ENCODE data around the gene GPRASP2. TPM values are rescaled to one million over a fixed set of nuclear protein-coding genes. Genes with fewer than 3 reads are reported as not detected.
A peak's percentile ranks its signal among the peaks of the same experiment; 100 is the strongest.
"Not testable (repeated sequence)": the region's sequence is repeated elsewhere in the genome, so short reads cannot be mapped to it uniquely, and the experiment has no call there.

Gene GPRASP2
- total RNA-seq (2022) (4.0 and 4.9 TPM in 2 replicates), Bru-seq, nascent RNA (percentile 44 among the genes with signal in this experiment), BruChase-seq, experiment 1, labeled RNA remaining after a 6-hour chase (percentile 70 among the genes with signal in this experiment), BruChase-seq, experiment 2, labeled RNA remaining after a 2-hour chase (percentile 55 among the genes with signal in this experiment)
- long read RNA-seq, partial matches to known transcripts = 4 of 11 reads
- long read RNA-seq, other reads (novel, unspliced or antisense) = 7 of 11 reads

DNA sequence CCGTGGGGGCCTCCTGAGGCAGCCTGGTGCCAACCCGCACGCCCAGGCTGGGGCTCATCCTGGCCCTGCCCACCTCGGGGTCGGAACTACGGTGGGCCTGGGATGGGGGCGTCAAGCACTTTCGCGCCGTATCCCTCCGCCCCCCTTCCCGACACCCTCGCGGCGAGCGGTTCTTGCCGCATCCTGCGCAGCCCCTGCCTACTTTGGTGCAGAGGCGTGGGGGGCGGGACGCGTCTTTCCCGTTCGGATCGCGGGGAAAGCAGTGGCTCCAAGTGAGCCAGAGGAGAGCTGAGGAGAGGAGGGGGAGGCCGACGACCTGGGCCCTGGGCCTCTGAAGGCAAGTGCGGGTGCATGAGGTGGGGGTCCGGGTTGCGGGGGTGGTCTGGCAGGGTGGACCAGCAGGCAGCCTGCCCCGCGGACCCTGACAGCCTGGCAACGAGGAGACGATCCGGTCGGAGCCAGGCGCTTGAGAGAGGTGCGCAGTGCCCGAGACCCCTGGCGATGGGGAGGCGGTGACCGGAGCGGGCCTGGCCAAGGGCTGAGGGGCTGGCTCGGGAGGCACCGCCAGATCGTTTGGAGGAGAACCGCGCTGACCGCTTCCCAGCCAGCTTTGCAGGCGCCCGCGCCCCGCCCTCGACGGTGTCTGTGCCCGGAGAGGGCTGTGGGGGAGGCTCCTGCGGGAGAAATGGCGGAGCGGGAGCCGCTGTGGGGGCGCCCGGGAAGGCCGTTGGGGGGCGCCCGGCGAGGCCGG lies at the start of gene GPRASP2:
Gene GPRASP2, plus strand, starts transcription at position 233 of the 751 bp plus-strand sequence. CDS start 2,422 bp downstream, outside the sequence.
- POLR2A ChIA-PET = interaction anchor here (2.1 kb wide), 1 partner anchor 113 kb away, joined by 5 read pairs; the partner anchor contains the start of gene ARMCX5
- intact Hi-C loops (cut with micrococcal nuclease) = no loop called here

DNA sequence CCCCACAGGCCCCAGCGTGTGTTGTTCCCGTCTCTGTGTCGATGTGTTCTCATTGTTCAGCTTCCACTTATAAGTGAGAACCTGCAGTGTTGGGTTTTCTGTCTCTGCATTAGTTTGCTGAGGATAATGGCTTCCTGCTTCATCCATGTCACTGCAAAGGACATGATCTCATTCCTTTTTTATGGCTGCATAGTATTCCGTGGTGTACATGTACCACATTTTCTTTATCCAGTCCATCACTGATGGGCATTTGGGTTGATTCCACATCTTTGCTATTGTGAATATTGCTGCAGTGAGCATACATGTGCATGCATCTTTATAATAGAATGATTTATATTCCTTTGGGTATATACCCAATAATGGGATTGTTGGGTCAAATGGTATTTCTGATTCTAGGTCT lies 48.4 kb upstream of the GPRASP2 start:
- H3K27me3 Mint-ChIP-seq (ENCODE audit: insufficient read depth, unreplicated experiment) = peaks cover 22% of the 10 kb centered on the region
- DNase-seq (ENCODE audit: unreplicated experiment); H3K4me1 Mint-ChIP-seq (ENCODE audit: insufficient read depth, unreplicated experiment); BruUV-seq (replicated peaks); CTCF ChIA-PET; H3K27ac Mint-ChIP-seq (ENCODE audit: low read depth, unreplicated experiment); H3K4me3 Mint-ChIP-seq (ENCODE audit: unreplicated experiment); H3K36me3 Mint-ChIP-seq (ENCODE audit: insufficient read depth, unreplicated experiment); POLR2A ChIA-PET; intact Hi-C loops (cut with micrococcal nuclease): not testable (repeated sequence)
- peaks cover 14% of the 10 kb centered on the region for H3K9me3 Mint-ChIP-seq (ENCODE audit: unreplicated experiment)

More for the DNA sequence above, at the start of gene GPRASP2:
- H3K4me1 Mint-ChIP-seq (ENCODE audit: insufficient read depth, unreplicated experiment) = no peaks in the 10 kb centered on the region
- H3K9me3 Mint-ChIP-seq (ENCODE audit: unreplicated experiment) = no peaks in the 10 kb centered on the region
- peaks cover 13% of the 10 kb centered on the region for H3K27me3 Mint-ChIP-seq (ENCODE audit: insufficient read depth, unreplicated experiment)
- H3K36me3 Mint-ChIP-seq (ENCODE audit: insufficient read depth, unreplicated experiment) = peaks cover 8% of the 10 kb centered on the region
- TF ChIP-seq, protein P1, sequence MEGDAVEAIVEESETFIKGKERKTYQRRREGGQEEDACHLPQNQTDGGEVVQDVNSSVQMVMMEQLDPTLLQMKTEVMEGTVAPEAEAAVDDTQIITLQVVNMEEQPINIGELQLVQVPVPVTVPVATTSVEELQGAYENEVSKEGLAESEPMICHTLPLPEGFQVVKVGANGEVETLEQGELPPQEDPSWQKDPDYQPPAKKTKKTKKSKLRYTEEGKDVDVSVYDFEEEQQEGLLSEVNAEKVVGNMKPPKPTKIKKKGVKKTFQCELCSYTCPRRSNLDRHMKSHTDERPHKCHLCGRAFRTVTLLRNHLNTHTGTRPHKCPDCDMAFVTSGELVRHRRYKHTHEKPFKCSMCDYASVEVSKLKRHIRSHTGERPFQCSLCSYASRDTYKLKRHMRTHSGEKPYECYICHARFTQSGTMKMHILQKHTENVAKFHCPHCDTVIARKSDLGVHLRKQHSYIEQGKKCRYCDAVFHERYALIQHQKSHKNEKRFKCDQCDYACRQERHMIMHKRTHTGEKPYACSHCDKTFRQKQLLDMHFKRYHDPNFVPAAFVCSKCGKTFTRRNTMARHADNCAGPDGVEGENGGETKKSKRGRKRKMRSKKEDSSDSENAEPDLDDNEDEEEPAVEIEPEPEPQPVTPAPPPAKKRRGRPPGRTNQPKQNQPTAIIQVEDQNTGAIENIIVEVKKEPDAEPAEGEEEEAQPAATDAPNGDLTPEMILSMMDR (IDR thresholded peaks at IDR 0.05; ENCODE audit: unreplicated experiment) = no peak
- peak; percentile 28 for DNase-seq (ENCODE audit: unreplicated experiment)
- CTCF ChIA-PET = no interaction called here
- no TSS peak for BruUV-seq (replicated peaks)
- peak within 1 kb of the TSS; percentile 79 for H3K4me3 Mint-ChIP-seq (ENCODE audit: unreplicated experiment)
- peak within 1 kb of the TSS; percentile 71 for H3K27ac Mint-ChIP-seq (ENCODE audit: low read depth, unreplicated experiment)

DNA sequence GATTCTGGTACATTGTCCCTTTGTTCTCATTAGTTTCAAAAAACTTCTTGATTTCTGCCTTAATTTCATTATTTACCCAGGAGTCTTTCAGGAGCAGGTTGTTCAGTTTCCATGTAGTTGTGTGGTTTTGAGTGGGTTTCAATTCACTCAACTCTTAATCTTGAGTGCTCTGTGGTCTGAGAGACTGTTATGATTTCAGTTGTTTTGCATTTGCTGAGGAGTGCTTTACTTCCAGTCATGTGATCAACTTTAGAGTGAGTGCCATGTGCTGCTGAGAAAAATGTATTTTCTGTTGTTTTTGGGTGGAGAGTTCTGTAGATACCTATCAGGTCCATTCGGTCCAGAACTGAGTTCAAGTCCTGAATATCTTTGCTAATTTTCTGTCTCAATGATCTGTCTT lies 45.2 kb upstream of the GPRASP2 start:
- H3K4me3 Mint-ChIP-seq (ENCODE audit: unreplicated experiment); DNase-seq (ENCODE audit: unreplicated experiment); BruUV-seq (replicated peaks); H3K4me1 Mint-ChIP-seq (ENCODE audit: insufficient read depth, unreplicated experiment); H3K27ac Mint-ChIP-seq (ENCODE audit: low read depth, unreplicated experiment); H3K36me3 Mint-ChIP-seq (ENCODE audit: insufficient read depth, unreplicated experiment); CTCF ChIA-PET; intact Hi-C loops (cut with micrococcal nuclease); POLR2A ChIA-PET: not testable (repeated sequence)
- Mint-ChIP-seq H3K9me3 (ENCODE audit: unreplicated experiment) (peaks cover 20% of the 10 kb centered on the region), H3K27me3 (ENCODE audit: insufficient read depth, unreplicated experiment) (peaks cover 29% of the 10 kb centered on the region)

DNA sequence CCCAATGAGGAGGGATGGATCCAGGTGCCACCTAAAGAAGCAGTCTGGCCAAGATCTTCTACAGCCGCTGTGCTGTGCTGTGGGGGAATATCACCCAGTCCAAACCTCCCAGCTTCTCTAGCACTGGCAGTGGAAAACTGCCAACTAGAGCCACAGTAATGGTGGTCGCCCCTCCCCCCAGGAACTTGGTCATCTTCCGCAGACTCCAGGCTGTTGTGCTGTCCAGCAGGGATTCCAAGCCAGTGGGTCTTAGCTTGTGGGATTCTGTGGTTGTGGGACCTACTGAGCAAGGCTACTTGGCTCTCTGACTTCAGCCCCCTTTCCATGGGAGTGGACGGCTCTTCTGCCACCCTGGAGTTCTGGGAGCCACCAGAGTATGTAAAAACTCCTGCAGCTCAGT lies 42.7 kb upstream of the GPRASP2 start:
- no peak overlapping the region for H3K4me3 Mint-ChIP-seq (ENCODE audit: unreplicated experiment)
- H3K36me3 Mint-ChIP-seq (ENCODE audit: insufficient read depth, unreplicated experiment) = no peaks in the 10 kb centered on the region
- ChIA-PET POLR2A (no interaction called here), CTCF (no interaction called here)
- TF ChIP-seq, protein P1 (IDR thresholded peaks at IDR 0.05; ENCODE audit: unreplicated experiment) = no peak
- BruUV-seq (replicated peaks) = no TSS peak
- intact Hi-C loops (cut with micrococcal nuclease) = no loop called here
- H3K4me1 Mint-ChIP-seq (ENCODE audit: insufficient read depth, unreplicated experiment) = no peaks in the 10 kb centered on the region
- H3K9me3 Mint-ChIP-seq (ENCODE audit: unreplicated experiment) = peaks cover 20% of the 10 kb centered on the region
- peaks cover 32% of the 10 kb centered on the region for H3K27me3 Mint-ChIP-seq (ENCODE audit: insufficient read depth, unreplicated experiment)
- no peak for DNase-seq (ENCODE audit: unreplicated experiment)
- H3K27ac Mint-ChIP-seq (ENCODE audit: low read depth, unreplicated experiment) = no peak overlapping the region

DNA sequence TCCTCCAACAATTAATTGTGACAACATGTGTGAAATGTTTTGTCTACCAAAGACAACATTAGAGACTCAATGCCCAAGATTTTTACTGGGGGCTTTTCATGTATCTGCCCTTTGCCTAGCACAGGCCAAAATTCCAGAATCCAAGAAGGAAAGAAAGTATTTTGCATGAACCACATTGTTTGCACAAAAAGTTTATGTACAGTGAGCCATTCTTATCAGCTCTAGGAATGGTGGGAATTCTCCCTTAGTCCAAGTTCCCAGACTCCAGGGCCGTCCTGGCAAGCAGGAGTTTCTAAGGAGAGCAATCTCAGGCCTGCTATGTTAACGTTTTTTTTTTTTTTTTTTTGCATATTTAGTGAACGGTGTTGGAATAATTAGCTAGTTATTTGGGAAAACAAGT lies 39.4 kb upstream of the GPRASP2 start:
- BruUV-seq (replicated peaks) = no TSS peak
- Mint-ChIP-seq H3K4me1 (ENCODE audit: insufficient read depth, unreplicated experiment) (no peaks in the 10 kb centered on the region), H3K4me3 (ENCODE audit: unreplicated experiment) (no peak overlapping the region), H3K9me3 (ENCODE audit: unreplicated experiment) (peaks cover 18% of the 10 kb centered on the region), H3K27me3 (ENCODE audit: insufficient read depth, unreplicated experiment) (peaks cover 15% of the 10 kb centered on the region), H3K27ac (ENCODE audit: low read depth, unreplicated experiment) (no peak overlapping the region), H3K36me3 (ENCODE audit: insufficient read depth, unreplicated experiment) (no peaks in the 10 kb centered on the region)
- no peak for DNase-seq (ENCODE audit: unreplicated experiment)
- TF ChIP-seq, protein P1 (IDR thresholded peaks at IDR 0.05; ENCODE audit: unreplicated experiment) = no peak
- ChIA-PET POLR2A (no interaction called here), CTCF (interaction anchor here (0.6 kb wide), 1 partner anchor 137 kb away, joined by 3 read pairs; no protein-coding TSS in a partner anchor)
- intact Hi-C loops (cut with micrococcal nuclease) = no loop called here

DNA sequence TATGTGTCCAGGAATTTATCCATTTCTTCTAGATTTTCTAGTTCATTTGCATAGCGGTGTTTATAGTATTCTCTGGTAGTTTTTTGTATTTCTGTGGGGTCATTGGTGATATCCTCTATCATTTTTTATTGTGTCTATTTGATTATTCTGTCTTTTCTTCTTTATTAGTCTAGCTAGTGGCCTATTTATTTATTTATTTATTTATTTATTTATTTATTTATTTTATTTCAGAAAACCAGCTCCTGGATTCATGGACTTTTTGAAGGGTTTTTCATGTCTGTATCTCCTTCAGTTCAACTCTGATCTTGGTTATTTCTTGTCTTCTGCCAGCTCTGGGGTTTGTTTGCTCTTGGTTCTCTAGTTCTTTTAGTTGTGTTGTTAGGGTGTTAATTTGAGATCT lies 34.8 kb upstream of the GPRASP2 start:
- H3K4me1 Mint-ChIP-seq (ENCODE audit: insufficient read depth, unreplicated experiment); CTCF ChIA-PET; DNase-seq (ENCODE audit: unreplicated experiment); H3K27ac Mint-ChIP-seq (ENCODE audit: low read depth, unreplicated experiment); H3K36me3 Mint-ChIP-seq (ENCODE audit: insufficient read depth, unreplicated experiment); H3K4me3 Mint-ChIP-seq (ENCODE audit: unreplicated experiment); BruUV-seq (replicated peaks); intact Hi-C loops (cut with micrococcal nuclease); POLR2A ChIA-PET: not testable (repeated sequence)
- Mint-ChIP-seq H3K27me3 (ENCODE audit: insufficient read depth, unreplicated experiment) (peaks cover 16% of the 10 kb centered on the region), H3K9me3 (ENCODE audit: unreplicated experiment) (peaks cover 27% of the 10 kb centered on the region)
